ENCODE measurements around the gene C1orf174.

C1orf174 gene

DNA sequence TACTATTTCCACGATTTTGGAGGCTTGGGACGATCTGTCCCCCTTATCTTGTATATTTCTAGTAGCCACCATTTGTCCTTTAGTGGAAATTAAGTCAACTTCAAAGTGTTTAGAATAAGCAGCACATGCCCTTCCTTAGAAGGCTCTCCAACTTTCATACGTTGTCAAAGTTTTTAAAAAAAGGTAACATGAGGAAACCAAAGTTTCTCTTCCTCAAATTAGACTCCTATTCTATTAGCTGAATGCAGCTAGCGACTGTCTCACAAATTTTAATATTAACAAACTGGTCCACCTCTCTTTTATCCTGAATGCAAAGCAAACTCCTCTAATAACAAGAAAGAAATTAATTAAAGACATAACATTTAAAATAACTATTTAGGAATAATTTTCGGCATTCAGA lies 6.9 kb downstream of the C1orf174 start:
- no peak for DNase-seq

DNA sequence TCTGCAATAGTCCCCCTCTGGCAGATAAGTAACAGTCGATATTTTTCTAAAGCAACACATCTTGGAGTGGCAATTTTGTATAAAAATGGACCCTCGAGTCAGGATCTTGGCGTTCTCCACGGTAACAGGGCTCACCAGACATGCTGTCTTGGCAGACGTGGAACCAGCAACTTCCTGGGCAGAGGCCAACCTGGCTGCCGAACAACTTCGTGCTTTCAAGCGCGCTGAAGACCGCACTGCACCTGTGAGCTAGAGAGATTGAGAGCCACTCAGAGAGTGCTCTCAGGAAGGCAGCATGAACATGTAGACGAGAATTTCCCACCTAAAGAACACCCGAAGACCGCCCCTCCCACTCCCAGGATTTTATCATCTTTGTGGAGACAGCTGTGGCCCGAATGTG lies 7.3 kb downstream of the C1orf174 start:
- DNase-seq, result no peak

DNA sequence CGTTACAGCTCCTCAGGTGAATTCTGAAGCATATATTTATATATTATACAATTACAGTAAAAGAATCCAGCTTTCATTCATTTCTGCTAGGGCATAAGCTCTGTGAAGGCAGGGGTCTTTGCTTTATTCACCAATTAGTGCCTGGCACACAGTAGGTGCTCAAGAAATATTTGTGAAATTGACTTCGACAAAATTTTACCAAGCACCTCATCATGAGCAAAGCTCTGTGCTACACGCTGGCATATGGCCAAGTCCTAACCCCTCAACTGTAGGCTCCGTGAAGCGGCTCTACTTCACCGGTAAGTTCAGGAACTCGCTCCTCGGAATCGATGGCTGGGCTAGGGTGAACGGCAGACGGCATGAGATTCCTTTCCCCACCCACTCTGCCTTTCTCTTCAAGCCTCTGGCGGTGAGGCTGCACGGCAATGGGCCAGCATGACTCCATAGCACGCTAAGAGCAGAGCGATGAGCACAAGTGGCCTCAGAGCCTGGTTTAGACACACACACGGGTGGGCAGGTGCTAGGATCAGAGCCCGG lies 8.7 kb downstream of the C1orf174 start:
- no peak for DNase-seq

DNA sequence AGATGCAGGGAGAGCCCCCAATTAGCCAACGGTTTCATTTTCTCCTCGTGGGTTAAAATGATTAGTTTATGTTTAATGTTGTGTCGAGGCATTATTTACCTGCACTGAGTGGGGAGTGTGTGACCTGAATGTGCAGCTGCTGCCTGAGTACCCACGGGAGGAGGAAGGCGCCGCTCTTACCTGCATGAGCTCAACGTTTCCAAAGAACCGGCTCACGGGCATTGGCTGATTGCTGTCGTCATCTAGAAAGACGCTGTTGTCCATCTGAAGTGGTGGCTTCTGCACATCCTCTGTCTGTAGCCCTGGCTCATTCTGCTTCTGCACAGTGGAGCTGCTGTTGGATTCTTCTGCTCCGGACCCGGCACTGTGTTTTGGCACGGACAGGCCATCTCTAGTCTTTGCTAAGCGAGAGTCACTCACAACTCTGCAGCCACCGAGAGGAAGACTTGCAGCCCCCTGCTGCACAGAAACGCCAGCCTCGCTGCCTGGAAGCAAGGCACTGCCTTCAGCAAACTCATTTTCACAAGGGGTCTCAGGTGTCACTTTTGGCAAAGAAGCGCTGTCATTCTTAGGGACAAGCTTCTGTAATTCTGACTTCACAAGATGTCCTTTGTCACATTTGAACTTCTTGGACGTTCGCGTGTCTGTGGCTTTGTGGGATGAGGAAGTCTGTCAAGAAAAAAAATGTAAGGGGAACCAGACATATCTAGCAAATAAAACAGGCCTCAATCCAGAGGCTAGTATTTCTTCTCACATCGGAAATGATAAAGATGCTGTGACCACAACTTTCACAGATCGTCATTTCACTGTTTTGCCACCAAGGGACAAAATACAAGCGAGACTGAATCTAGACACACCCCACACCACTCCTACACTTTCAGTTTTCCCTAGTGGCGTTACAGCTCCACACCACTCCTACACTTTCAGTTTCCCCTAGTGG lies 9.4 kb downstream of the C1orf174 start:
- no peak for DNase-seq

DNA sequence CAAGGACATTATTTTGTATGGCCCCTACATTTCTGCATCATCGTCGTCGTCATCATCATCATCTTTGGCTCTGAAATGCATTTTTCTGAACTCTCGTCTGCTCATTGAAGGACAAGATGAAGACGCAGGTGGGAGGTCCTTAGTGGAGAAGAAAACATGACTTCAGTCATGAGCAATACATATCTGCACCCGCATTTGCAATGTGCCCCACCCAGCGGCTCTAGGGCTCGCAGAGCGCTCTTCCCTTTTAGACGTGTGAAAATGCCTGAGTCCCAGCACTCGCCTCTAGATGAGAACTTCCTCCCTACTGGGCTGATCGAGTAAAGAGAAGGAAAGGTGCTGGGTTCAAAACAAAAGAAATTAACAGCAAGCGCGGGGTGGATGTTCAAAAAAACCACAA lies 10.1 kb downstream of the C1orf174 start:
- DNase-seq, result no peak

DNA sequence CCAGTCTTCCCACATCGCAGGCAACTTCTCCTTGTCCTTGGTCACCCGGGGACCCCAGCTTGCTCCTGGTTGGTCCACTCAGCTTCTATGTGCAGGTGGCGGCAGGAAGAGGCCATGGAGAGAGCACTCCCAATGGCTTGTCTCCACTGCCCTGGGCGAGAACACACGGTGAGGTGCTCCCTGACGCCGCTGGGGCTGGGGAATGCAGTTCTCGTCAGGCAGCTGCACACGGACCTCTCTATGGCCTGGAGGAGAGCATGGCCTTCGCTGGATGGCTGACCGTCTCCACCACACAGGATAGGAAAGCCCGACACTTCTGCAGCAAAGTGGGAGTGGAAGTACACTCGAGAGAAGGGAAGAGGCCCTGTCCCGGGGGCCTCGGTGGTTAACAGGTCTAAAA lies 11.8 kb downstream of the C1orf174 start:
- DNase-seq, result no peak

DNA sequence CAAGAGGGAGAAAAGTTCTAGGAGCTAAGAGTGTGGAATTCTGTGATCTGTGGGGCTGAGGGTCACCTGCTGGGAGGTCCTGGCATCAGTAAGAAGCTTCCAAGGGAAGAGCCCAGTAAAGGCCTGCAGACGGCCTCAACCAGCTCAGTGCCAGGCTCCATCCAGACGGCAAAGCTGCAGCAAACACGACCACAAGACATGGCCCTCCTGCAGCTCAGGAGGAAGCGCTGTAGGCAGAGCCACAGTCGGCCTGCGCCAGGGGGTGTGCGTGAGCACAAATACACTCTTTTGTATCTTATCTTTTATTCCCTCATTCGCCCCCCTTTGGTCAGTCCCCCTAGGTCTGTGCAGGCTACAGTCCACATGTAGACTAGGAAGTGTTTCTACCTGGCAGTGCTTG lies 13.4 kb downstream of the C1orf174 start:
- DNase-seq, result no peak

DNA sequence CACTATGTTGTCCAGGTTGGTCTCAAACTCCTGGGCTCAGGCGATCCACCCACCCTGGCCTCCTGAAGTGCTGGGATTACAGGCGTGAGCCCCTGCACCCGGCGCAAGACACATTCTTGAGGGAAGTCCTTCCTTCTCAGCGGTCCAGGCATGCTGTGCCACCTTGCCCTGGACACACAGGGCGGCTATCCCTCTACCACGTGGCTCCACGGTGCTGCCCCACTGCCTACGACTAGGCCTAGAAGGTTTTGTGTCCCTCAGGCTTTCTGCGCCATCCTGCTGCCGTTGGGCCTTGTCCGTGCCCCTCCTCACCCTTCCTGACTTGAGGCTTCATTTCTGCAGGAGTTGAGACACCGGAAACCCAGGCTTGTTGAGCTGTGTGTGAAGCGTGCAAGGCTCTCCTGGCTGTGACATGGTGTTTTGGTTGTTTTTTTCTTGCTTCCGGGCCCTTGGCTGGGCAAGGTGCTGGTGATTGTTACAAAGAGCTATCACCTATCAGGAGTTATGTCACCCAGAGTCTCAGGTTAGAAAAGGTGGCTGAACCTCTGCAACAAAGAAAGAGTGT lies 13.9 kb downstream of the C1orf174 start:
- DNase-seq, result no peak

DNA sequence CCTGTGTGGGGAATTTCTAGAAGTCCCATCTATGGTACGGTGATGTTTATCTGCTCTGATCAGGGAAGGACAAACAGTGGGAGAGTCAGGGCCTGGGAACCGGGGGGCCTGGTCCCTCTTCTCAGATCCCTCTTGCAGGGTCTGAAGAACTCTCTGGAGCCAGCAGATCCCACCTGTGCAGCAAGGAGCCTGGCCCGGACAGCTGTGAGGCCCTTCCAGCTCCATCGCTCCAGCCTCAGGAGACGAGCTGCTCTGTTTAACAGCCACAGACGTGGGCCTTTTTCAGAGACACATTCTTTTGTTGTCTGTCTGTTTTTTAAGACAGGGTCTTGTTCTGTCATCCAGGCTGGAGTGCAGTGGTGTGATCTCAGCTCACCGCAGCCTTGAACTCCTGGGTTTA lies 14.5 kb downstream of the C1orf174 start:
- no peak for DNase-seq

DNA sequence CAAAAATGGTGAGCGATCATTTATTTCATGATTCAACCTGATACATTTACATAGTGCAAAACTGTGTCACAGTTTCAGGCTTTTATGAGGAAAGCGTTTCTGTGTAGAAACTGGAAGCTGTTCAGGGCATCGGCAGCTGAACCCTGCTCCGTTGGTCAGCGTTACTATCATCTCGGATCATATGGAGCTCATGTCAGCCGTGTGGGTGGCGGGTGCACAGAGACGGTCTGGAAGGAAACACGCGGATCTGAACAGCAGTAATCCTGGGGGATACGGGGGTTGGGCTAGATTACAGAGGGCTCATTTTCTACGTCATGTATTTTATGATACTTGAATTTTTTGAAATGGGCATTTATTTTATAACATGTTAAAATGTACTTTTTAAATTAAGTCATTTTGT lies 15.1 kb downstream of the C1orf174 start:
- DNase-seq, result no peak

DNA sequence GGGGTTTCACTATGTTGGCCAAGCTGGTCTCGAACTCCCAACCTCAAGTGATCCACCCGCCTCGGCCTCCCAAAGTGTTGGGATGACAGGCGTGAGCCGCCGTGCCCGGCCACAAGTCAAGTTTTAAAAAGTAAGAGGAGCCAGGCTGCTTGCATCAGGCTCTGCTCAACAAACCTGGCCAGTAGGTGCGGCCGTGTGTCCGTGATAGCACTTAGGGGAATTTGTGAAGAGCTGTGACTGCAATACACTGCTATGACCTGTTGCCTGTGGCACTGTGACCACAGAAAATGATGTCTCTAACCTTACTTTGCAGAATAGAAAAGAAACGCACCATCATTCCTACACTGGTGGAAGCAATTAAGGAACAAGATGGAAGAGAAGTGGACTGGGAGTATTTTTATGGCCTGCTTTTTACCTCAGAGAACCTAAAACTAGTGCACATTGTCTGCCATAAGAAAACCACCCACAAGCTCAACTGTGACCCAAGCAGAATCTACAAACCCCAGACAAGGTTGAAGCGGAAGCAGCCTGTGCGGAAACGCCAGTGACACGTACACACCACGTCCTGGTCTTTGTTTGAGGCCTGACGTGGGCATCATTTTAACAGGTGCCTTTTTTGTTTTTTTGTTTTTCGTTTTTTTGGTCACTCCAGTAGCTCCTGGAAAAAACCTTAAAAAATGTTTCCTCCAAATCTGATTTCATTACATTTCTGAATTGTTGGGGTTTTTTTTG lies 16.7 kb downstream of the C1orf174 start:
- DNase-seq, result no peak

DNA sequence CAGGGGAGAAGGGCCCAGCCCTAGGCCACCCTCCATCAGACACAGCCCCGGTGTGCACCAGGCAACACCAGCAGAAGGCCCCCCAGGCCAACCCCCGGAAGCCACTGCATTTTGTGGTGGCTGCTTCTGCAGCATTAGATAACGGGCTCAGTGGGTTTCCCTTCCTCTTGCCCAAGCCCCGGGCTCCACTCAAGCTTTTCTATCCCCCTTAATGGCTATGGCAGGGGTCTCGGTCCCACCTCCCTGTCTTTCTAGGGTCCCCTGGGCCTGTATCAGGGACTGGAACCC lies 18.9 kb downstream of the C1orf174 start:
- no peak for DNase-seq

DNA sequence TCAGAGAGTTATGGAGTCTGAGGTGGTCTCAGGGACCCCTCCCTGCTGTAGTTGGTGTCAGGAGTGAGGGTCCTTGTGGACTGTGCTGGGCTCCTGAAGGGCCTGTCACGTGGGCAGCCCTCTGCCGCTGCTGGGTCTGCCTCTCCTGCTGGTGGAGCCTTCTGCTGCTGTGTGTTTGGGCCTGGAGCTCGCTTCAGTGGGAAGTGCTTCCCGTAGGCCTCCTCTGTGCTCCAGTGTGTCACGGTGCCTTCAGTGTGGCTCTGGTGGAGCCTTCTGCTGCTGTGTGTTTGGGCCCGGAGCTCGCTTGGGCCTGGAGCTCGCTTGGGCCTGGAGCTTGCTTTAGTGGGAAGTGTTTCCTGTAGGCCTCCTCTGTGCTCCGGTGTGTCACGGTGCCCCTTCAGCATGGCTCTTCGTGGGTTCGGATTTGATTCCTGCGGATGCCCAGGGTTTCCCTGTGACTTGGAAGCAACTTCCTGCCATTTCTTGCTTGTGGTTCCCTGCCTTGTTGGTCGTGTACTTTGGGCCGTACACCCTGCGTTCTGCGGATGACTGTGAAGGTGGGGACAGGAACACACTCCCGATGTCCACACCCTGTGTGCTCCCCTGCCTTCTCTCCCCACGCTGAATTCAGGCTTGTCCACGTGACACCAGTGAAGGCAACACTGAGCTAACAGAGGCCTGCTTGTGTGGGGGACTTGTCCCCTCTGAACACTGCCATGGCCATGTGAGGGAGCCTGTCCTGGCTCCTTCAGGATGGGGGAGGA lies 19.5 kb downstream of the C1orf174 start:
- DNase-seq, result no peak

DNA sequence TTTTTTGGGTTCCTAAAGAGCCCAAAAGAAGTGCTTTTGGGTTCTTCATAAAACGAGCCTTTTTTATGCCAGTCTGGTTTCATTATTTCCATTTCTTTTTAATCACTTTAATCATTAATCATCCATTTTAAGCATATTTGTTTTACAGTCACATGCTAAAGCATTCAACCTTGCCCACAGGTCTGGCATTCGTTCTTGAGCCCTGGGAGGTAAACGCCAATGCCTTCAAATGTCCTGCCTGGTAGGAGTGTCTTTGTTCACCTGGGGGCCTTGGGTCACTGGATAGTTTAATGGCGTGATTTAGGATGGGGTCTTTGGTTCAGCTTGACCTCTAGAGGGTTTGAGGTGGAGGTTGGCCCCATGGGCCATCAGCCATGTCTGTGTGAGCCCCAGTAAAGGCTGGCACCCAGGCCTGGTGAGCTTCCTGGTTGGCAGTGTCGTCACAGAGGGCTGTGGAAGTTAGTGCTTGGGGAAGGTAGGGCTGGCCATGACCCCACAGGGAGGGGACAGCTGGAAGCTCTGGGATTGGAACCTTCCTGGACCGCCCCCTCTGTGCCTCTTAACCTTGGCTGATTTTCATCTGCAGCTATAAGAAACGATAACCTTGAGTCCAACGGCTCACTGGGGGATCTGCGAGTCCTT lies 20.2 kb downstream of the C1orf174 start:
- DNase-seq, result no peak

DNA sequence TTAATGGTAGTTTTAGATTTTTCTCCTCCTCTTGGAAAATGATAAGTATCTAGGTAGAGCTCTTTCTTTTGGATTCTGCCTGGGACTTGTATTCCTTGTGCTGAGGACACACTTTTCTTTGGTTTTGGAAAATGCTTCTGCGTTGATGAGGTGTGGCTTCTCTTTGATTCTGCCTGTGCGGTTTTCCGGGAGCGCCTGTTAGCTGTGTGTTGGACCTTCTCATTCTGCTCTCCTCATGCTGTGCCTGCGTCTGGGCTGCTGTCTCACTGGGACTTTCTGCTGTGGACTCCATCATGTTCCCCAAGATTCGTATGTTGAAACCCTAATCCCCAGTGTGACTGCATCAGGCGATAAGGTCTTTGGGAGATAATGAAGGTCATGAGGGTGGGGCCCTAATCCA lies 21.0 kb downstream of the C1orf174 start:
- no peak for DNase-seq

DNA sequence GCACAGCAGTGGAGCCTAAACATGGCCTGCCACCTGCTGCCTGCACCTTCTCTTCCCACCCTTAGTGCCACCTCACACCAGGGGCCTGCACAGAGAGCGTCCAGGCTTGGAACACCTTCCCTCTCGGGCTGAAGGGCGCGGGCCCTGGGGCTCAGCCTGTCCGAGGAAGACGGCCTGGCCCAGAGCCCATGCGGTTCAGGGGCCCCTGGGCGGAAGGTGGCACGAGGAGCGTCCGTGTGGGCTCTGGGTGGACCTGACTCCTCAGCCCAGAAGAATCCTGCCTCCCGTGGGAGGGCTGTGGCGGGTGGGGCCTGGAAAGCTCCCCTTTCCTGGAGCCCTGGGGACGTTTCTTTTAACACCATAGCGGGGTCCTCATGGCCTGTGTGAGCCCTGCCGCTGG lies 23.4 kb downstream of the C1orf174 start:
- DNase-seq, result no peak

DNA sequence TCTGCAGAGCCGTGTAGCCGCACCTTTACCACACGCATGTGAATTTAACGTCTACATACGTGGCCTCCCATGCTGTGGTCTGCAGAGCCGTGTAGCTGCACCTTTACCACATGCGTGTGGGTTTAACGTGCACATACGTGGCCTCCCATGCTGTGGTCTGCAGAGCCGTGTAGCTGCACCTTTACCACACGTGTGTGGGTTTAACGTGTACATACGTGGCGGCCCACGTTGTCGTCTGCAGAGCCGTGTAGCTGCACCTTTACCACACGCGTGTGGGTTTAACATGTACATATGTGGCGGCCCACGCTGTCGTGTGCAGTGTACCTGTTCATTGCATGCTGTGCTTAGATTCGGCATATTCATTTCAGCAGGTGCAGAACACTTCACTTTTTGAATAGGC lies 25.3 kb downstream of the C1orf174 start:
- no peak for DNase-seq

DNA sequence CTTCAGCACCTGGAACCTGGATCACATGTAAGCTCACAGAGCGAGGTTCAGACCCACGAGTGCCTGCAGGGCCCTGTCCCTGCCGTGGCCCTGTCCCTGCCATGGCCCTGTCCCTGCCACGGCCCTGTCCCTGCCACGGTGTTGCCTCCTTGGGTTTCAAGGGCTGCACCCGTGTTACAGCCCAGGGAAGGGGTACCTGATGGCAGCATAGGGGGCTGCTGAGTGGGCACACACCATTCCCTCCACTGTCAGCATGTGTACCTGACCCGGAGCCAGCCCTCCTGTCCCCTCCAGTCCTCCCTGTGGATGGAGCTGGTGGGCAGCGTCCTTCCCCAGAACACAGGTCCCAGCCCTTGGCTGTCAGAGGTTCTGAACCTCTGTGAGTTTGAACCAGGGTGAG lies 27.5 kb downstream of the C1orf174 start:
- DNase-seq, result no peak

DNA sequence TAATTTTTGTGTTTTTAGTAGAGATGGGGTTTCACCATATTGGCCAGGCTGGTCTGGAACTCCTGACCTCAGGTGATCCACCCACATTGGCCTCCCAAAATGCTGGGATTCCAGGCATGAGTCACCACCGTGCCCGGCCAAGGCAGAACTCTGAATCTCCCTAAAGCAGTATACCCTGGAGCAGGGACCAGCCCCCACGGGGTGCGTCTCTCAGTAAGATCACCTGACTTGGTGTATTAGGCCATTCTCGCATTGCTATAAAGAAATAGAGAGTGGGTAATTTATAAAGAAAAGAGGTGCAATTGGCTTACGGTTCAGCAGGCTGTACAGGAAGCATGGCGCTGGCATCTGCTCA lies 28.6 kb downstream of the C1orf174 start:
- no peak for DNase-seq

DNA sequence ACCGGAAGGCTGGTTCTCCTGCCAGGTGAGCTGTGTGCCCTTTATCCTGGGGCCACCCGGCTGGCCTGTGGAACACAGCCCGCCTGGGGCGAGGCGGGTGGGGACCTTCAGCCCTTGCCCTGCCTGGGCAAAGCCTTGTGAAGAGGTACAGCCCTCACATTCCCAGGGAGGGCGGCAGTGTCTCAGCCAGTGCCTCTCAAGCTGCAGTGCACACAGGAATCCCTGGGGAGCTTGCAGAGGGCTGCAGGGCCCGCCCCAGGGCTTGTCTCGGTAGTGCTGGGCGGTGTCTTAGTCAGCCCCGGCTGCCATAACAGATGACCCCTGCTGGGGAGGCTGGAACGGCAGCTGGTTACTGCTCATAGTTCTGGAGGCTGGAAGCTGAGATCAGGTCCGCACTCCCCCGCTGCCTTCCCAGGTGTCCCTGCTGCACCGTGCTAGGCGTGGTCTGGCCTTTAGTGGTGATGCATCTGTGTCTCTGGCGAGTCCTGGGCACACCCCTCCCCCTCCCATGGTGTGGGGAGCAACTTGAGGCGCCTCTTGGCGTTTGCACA lies 30.2 kb downstream of the C1orf174 start:
- DNase-seq, result no peak

DNA sequence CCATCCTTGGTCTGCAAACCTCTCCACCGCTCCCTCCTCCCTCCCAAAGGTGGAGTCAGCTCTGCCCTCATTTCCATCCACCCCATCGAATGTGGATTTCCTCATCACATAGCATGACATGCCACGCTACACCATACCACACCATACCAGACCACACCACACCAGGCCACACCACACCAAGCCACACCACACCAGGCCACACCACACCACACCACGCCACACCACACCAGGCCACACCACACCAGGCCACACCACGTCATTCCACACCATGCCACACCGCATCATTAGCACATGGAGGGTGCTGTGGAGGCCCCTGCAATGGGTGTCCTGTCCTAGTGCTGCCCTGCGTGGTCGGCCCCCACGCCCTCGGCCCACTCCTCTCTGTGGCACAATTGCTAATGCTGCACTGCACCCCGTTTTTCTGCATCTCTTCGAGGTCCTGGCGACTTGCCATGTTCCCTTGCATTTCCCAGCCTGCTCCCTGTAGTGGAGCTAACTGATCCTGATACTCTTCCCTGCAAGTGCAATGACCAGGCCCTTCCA lies 31.5 kb downstream of the C1orf174 start:
- no peak for DNase-seq

DNA sequence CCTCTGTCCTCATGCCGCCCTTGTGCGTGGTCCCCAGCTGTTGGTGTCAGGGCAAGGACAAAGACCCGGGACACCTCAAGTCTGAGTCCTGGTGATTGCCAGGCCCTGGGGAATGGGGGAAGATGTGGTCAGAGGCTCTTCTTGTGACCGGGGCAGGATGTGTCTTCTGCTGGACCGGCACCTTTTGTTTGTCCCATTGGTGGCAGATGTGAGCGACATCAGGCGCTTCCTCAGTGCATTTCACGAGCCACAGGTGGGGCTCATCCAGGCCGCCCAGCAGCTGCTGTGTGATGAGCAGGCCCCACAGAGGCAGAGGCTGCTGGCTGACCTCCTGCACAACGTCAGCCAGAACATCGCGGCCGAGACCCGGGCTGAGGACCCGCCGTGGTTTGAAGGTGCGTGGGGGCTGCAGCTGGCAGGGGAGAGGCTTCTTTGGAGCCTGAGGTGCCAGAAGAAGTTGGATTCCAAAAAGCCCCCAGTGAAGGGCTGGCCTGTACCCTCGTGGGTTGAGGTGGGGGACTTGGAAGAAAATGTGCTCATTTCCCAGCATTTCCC lies 34.4 kb downstream of the C1orf174 start:
- no peak for DNase-seq

Data from SHP77 treated with DMSO at 0.1 percent for 48 hours (cell line).